Head of caudate nucleus (tissue), 42 donors: ENCODE data around the gene TRIM40.
"Not testable (repeated sequence)": the region's sequence is repeated elsewhere in the genome, so short reads cannot be mapped to it uniquely, and the experiment has no call there.

Experiments used
- DNase-seq, 42 donors: peaks; one replicate each; pipeline versions ENCODE4 v3.0.0 to v3.0.0-alpha.2; 2020 to 2021; ENCODE audit warnings: mixed read lengths in 7 of 42
- intact Hi-C: fragments of 100-400 bp; cut with DNase I; formaldehyde crosslinking; loops from one replicate; pipeline ENCODE4 v1.15.0; 2022

Gene TRIM40

DNA sequence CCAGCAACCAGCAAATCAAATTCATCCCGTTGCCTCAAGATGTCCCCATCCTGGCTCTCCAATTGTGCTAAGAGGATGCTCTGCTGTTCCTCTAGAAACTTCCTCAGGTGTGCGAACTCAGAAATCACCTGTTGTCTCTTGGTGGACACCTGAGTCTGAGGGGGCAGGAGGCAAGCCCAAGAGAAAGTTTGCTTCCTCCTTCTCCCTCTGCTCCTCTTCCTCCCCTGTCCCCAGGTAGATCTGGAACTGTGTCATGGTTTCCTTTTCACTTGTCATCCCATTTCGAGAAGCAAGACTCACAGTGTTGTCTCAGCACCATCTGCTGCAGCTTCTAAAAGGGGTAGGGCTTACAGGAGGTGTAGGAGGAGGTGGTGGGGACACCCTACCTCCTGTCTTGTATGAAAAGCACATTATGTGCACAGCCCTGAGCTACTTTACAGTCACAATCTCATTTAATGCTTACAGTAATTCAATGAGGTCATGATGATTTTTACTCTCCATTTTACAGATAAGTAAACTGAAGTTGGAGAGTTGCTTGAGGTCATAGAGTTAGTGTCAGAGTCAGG lies 22.6 kb downstream of the TRIM40 start:
- intact Hi-C loops: no loop called here
- no peak for DNase-seq

DNA sequence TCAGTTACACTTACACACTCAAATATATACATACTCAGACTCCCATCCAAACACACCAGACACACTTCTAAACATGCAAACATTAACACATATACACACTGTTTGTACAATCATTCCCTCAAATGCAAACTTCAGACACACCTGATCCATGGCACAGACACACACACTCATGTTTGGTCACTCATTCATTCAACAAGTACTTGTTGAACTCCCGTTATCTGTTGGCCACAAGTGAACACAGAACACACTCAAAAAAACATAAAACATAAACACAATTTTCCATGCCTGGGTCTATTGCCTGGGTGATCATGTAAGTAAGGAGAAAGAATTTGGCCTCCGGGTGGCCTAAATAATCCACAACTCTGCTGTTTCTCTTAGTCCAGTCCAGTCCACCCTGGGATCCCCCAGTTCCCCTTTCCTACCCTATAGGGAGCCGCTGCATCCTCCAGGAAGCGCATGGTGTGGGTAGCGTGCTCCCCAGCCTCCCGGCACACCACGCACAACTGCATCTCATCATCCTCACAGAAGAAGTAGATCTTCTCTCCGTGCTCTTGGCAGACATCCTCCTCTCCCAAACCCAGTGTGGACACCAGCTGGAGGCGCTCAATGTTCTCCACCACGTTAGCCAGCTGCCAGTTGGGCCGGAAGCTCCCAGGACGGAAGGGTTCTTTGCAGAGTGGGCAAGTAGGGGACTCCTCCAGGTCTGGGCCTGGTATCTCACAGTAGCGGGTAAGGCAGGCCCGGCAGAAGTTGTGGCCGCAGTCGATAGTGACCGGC lies 24.3 kb downstream of the TRIM40 start:
- intact Hi-C loops: no loop called here
- DNase-seq: no peak

DNA sequence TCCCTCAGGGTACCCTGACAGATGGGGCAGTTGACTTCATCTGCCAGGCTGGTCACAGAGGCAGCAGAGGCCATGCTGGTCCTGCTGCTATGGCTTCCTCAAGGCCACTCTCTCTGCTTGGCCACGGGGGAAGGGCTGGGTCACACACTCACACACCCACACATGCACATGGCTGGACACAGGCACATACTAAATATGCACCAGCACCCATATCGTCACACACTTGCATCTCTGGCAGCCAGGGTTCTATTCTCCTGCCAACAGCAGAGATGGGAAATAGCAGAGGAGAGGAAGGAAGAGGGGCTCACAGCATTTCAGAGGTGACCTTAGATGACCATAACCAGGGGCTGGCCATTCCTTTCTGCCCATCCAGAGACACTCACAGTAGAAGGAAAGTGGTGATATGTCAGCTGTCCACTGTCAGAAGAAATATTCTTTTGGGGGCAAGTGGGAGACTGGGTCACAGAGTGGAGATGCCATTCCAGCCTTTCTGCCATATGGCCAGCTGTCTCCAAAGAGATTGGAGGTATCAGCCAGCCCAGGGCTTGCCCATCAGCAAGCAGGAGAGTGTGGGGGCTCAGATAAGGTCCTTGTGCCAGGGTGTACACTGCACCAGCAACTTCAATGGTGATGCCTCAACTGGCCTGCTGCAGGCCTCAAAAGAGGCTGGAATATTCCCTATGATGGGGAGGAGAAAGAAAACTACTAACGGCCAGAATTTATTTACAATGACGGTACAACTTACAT lies 25.0 kb downstream of the TRIM40 start, which contains the start of gene TRIM10:
TSS of gene TRIM10 (minus strand) at position 427 of the 747 bp plus-strand sequence. CDS start at position 74, 353 bp downstream.
- intact Hi-C loops: no loop called here
- no peak for DNase-seq

DNA sequence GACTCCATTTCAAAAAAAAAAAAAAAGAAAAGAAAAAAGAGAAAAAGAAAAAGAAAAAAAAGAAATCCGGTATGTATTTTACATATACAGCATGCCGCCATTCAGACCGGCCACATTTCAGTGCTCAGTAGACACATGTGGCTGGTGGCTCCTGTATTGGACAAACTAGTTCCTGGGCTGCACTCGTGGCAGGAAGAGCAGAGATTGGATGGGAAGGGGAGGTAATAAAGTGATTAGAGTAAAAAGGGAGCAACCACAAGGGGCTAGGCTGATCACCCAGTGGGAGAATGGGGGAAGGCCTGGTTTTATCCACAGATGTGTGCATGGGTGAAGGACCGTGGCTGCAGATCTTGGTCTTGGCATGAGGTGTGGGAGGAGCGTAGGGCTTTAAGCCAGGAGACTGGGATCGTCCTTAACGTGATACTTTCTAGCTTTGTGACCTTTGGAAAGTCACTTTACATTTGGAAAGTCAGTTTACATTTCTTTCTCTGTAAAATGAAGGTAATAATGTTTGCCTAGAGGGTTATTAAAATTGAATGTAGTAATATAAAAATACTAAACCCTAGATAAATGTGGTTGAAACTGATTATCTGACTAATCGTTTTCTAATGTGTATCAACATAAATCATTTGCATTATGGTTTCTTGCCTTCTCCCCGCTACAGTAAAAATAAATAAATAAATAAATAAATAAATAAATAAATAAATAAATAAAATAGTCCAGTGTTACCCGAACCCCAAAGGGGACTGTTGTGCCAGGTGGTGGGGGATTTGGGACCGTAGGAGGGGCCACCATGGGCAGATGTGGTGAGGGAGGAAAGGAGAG lies 26.5 kb downstream of the TRIM40 start:
- DNase-seq: no peak
- intact Hi-C loops: no loop called here

DNA sequence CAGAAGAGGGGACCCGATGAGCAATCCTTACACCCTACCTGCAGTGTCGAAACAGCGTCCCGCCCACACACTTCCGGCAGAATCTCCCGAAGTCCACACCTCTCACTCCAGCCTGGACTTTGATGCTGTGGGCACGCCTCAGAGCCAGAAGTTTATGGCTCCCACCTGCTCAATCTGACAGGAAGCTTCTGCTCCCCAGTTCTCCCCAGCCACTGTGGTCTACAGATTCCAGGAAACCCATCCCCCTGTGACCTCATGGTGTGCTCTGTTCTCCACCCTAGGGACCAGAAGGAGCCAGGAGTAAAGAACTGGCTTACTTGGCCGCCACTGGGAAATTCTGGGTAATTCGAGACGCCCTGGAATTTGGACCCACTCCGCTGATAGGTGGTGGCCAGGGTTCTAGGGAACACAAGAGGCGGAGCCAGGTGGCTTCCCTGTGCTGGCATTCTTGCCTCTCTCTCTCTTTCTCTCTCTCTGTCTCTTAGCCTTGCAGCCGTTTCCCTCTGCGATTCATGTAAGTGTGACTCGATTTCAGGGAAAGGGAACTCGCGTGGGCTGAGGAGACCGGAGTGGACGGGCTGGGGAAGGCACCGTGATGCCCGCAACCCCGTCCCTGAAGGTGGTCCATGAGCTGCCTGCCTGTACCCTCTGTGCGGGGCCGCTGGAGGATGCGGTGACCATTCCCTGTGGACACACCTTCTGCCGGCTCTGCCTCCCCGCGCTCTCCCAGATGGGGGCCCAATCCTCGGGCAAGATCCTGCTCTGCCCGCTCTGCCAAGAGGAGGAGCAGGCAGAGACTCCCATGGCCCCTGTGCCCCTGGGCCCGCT lies 27.4 kb downstream of the TRIM40 start, which contains the start of gene TRIM15:
TSS of gene TRIM15 (plus strand) at position 457 of the 828 bp plus-strand sequence. CDS start at position 596, 139 bp downstream.
- DNase-seq: no peak
- intact Hi-C loops: no loop called here

DNA sequence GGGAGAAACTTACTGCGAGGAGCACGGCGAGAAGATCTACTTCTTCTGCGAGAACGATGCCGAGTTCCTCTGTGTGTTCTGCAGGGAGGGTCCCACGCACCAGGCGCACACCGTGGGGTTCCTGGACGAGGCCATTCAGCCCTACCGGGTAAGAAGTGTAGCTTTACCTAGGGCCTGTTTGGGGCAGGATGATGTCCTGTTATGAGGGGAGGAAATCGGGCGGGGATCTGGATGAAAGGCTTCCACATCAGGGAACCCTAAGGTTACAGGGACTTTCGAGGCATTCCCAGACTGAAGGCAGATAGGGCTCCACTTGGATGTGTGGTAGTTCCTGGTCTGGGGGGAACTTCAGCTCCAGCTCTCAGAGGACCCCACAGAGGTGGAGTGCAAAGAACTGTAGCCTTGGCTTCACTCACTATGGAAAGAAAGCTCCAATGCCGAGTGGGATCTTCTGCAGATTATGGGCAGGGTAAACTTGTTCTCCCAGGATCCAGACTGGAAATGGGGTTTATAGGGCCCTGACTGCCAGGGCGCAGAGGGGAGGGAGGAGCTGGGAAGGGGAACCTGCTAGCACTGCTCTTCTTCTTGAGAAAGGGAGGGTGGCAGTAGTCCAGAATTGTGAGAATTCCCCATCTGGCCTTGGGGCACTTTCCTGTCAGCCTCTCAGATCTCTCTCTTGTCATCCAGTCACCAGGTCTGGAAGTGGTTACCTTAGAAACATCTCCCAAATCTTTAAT lies 28.1 kb downstream of the TRIM40 start:
- DNase-seq: no peak

DNA sequence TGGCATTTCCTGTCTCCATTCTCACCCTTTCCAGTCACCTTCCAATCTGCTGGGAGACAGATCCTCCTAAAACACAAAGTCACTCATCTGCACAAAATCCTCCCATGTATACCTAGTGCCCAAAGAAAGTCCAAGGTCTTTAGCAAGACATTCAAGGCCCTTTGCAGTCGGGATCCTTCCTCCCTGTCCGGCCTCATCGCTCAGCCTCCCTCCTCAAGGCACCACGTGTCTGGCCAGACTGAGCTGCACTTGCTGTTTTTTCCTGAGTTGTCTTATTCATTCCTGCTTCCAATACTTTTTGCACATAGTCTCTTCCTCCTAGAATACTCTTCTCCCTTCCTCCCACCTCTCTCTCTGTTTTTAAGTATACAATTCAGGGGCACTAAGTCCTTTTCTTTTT lies 28.8 kb downstream of the TRIM40 start:
- DNase-seq: no peak
- intact Hi-C loops: no loop called here

More for the DNA sequence above, 28.1 kb downstream of the TRIM40 start:
- intact Hi-C loops: no loop called here

DNA sequence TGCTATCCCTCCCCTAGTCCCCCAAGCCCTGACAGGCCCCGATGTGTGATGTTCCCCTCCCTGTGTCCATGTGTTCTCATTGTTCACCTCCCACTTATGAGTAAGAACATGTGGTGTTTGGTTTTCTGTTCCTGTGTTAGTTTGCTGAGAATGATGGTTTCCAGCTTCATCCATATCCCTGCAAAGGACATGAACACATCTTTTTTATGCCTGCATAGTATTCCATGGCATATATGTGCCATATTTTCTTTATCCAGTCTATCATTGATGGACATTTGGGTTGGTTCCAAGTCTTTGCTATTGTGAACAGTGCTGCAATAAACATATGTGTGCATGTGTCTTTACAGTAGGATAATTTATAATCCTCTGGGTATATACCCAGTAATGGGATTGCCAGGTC lies 29.3 kb downstream of the TRIM40 start:
- intact Hi-C loops, DNase-seq: not testable (repeated sequence)

DNA sequence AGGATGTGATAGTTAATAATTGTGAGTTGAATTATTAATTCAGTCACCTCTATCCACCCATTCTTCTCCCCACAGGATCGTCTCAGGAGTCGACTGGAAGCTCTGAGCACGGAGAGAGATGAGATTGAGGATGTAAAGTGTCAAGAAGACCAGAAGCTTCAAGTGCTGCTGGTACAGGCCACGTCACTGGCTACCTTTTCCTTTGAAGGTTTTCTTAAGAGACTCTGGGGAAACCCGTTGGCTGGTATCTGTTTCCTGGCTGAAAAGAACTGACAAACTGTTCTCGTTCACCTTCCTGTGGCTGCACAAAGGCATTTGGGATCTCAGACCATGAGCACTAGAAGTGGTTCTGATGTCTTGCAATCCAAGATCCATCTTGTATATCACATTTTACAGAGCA lies 31.2 kb downstream of the TRIM40 start:
- no peak for DNase-seq
- intact Hi-C loops: no loop called here

DNA sequence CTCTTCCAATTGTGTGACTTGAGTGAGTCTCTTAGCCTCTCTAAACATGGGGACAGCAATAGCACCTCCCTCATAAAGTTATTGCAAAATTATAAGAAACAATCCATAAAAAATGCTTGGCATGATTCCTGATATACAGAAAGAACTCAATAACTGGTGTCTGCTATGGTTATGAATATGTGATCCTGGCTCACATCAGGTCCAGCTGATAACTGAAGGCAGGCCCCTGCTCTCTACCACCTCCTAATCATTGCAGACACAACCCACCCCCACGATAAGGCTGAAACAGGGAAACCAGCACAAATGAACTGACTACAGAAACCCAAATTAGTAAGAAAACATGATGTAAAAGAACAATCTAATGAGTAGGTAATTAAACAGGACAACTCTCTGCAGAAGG lies 32.8 kb downstream of the TRIM40 start:
- intact Hi-C loops: no loop called here
- no peak for DNase-seq

DNA sequence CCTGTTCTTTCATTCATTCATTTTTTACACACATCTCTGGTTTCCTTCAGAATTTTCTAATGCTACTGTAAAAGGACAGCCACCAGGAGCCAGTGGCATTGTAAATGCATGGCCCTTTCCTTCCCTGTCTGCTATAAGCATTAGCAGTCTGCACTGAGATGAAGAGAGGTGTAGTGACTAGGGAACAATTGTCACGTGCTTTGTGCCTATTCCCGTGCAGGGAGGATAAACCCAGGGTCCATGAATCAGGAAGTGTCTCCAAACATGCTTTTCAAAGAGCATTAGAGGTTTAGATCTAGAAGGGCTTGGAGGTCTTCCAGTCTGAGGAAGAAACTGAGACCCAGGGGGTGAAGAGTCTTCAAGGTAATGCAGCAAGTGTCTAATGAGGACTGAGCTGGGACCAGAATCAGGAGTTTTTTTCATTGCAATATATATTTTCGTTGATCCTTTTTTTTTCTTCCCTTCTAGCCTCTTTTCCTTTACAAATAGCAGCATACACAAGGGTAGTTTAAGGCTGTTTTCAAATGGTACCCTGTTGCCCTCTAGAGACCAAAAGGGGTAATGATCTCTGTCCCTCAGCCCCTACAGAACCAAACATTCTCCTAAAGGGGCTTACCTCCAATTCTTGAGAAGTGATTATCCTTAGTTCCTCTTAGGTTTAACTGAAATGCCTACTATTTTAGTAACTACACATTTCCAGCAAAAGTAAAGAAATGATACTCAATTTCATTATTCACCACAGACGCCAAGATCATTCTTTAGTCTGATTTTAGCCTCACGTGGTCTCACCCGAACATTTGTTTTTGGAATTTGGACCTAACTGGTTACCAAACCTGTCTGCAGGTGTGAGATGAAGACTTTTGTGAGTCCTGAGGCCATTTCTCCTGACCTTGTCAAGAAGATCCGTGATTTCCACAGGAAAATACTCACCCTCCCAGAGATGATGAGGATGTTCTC lies 34.0 kb downstream of the TRIM40 start:
- peak in 3 of 42 donors; percentile 13 to 36 (median 34) for DNase-seq
- intact Hi-C loops: no loop called here

DNA sequence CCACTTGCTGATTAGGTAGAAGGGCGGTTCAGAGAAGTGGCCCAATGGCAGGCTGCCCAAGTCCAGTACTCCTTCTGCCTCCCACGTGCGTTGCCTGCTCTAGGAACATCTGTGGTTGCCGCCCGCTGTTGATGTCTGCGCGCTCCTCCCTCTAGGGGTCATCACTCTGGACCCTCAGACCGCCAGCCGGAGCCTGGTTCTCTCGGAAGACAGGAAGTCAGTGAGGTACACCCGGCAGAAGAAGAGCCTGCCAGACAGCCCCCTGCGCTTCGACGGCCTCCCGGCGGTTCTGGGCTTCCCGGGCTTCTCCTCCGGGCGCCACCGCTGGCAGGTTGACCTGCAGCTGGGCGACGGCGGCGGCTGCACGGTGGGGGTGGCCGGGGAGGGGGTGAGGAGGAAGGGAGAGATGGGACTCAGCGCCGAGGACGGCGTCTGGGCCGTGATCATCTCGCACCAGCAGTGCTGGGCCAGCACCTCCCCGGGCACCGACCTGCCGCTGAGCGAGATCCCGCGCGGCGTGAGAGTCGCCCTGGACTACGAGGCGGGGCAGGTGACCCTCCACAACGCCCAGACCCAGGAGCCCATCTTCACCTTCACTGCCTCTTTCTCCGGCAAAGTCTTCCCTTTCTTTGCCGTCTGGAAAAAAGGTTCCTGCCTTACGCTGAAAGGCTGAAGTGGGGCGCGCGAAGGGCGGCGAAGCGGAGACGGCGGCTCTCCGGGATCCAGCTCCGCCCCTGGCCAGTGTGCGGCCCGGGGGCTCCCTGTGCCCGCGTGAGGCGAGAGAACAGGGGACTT lies 35.9 kb downstream of the TRIM40 start:
- intact Hi-C loops: no loop called here
- DNase-seq: no peak

DNA sequence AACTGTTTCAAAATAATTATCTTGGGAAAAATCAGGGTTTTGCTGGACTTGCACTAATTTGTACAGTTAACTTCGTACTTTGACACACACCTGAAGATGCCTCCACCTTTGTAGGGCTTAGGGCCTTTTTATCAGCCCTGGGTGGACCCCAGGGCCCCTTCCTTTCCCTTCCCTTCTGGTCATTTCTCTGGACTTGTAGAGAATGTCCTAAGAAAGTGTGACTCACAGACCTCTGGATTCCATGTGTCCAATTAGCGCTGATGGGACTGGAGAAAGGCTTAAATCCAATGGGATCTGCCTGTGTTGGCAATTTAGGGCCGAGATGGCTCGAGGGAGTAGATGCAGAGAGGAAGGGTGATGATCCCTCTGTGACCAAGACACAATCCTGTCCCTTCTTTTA lies 36.7 kb downstream of the TRIM40 start:
- intact Hi-C loops: no loop called here
- no peak for DNase-seq

DNA sequence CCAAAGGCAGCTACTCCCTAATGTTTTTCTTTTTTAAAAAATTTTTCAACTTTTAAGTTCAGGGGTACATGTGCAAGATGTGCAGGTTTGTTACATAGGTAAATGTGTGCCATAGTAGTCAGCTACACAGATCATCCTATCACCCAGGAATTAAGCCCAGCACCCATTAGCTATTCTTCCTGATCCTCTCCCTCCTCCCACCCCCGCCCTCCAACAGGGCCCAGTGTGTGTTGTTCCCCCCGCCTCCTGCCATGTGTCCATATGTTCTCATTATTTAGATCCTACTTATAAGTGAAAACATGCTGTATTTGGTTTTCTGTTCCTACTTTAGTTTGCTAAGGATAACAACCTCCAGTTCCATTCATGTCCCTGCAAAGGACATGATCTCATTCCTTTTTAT lies 39.8 kb downstream of the TRIM40 start:
- intact Hi-C loops: no loop called here
- no peak for DNase-seq

DNA sequence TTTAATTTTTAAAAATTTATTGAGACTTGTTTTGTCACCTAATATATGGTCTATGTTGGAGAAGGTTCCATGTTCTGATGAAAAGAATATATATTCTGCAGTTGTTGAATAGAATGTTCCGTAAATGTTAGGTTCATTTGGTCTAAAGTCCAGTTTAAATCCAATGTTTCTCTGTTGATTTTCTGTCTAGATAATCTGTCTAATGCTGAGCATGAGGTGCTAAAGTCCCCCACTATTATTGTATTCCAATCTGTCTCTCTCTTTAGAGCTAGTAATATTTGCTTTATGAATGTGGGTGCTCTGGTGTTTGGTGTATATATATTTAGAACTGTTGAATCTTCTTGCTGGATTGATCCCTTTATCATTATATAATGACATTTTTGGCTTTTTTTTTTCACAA lies 42.9 kb downstream of the TRIM40 start:
- intact Hi-C loops: no loop called here
- no peak for DNase-seq

DNA sequence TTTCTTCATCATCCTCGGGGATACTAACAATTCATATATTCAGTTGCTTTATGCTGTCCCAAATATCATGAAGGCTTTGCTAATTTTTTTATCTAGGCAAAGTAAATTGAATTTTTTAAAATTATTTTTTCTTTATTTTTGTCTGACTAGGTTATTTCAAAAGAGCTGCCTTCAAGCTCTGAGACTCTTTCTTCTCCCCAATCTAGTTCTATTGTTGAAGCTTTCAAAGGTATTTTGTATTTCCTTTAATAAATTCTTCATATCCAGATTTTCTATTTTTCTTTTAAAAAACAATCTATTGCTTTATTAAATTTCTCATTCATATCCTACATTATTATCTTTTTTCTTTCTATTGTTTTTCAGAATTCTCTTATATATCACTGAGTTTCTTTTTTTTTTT lies 44.2 kb downstream of the TRIM40 start:
- DNase-seq: no peak
- intact Hi-C loops: no loop called here
